Endodermal cell (in vitro differentiated cells): ENCODE data around the gene NBPF14. TPM values are rescaled to one million over a fixed set of nuclear protein-coding genes. Genes with fewer than 3 reads are reported as not detected.
"Not testable (repeated sequence)": the region's sequence is repeated elsewhere in the genome, so short reads cannot be mapped to it uniquely, and the experiment has no call there.

Source experiments
- DNase-seq: peaks from one replicate; pipeline ENCODE4 v3.0.0-alpha.2; 2017
- H3K27ac ChIP-seq: 2 replicates; pipeline ENCODE4 v1.5.1; 2013; ENCODE audit warnings: mild to moderate bottlenecking, low read depth, low read length, moderate library complexity
- H3K27me3 ChIP-seq: 2 replicates; pipeline ENCODE4 v1.6.1; 2013; ENCODE audit warnings: mild to moderate bottlenecking, low read length, moderate library complexity; ENCODE audit not compliant: insufficient read depth, control insufficient read depth, poor library complexity, severe bottlenecking
- H3K36me3 ChIP-seq: 2 replicates; pipeline ENCODE4 v1.7.0; 2013; ENCODE audit warnings: mild to moderate bottlenecking, low read length, moderate library complexity; ENCODE audit not compliant: control insufficient read depth, insufficient read depth
- H3K4me1 ChIP-seq: one replicate; pipeline ENCODE4 v1.7.0; 2013; ENCODE audit warnings: low read length; ENCODE audit not compliant: control insufficient read depth, insufficient read depth
- H3K4me3 ChIP-seq: 2 replicates; pipeline ENCODE4 v1.5.1; 2013; ENCODE audit warnings: mild to moderate bottlenecking, low read length, moderate library complexity
- H3K9ac ChIP-seq: 2 replicates; pipeline ENCODE4 v1.6.1; 2013; ENCODE audit warnings: mild to moderate bottlenecking, low read length, moderate library complexity; ENCODE audit not compliant: poor library complexity, severe bottlenecking; ENCODE audit errors: extremely low read depth
- H3K9me3 ChIP-seq: 2 replicates; pipeline ENCODE4 v1.6.1; 2013; ENCODE audit warnings: mild to moderate bottlenecking, low read length, moderate library complexity; ENCODE audit not compliant: control insufficient read depth
- H3K27ac Mint-ChIP-seq: 2 replicates; pipeline ENCODE4 v1.8.0; 2020; ENCODE audit warnings: mixed read lengths
- H3K27me3 Mint-ChIP-seq: 2 replicates; pipeline ENCODE4 v1.8.0; 2021; ENCODE audit warnings: mild to moderate bottlenecking, mixed read lengths; ENCODE audit not compliant: insufficient read depth
- H3K36me3 Mint-ChIP-seq: 2 replicates; pipeline ENCODE4 v1.8.0; 2020; ENCODE audit warnings: low read depth, mixed read lengths
- H3K4me1 Mint-ChIP-seq: 2 replicates; pipeline ENCODE4 v1.8.0; 2020; ENCODE audit warnings: mixed read lengths
- H3K4me3 Mint-ChIP-seq: 2 replicates; pipeline ENCODE4 v1.8.0; 2020; ENCODE audit warnings: mild to moderate bottlenecking, moderate library complexity, mixed read lengths
- H3K9me3 Mint-ChIP-seq: 2 replicates; pipeline ENCODE4 v1.8.0; 2020; ENCODE audit warnings: mild to moderate bottlenecking, mixed read lengths
- WGBS, 2 experiments: methylation state at CpG; one replicate each; pipeline versions ENCODE4 v1.1.5 to v1.1.7; 2013; ENCODE audit warnings: missing lambda C conversion rate in 2 of 2, mixed read lengths in 1 of 2; ENCODE audit not compliant: insufficient coverage in 1 of 2, insufficient read length in 1 of 2; 5-methylcytosine and 5-hydroxymethylcytosine counted together
- total RNA-seq, 2 donors: library from RNA; stranded (reverse); fragmentation: NEBNext Ultra II Directional in 1 of 2; extraction: Animal tissue kit (Norgen Biotek cat#: 25700) in 1 of 2; gene quantifications; 2 replicates in 1 of 2; 3 replicates in 1 of 2; pipeline ENCODE4 v1.2.1, GENCODE V29; 2021

The NBPF14 gene
- total RNA-seq, 2 donors from 2014 or later = 13.4 to 27.0 TPM

DNA sequence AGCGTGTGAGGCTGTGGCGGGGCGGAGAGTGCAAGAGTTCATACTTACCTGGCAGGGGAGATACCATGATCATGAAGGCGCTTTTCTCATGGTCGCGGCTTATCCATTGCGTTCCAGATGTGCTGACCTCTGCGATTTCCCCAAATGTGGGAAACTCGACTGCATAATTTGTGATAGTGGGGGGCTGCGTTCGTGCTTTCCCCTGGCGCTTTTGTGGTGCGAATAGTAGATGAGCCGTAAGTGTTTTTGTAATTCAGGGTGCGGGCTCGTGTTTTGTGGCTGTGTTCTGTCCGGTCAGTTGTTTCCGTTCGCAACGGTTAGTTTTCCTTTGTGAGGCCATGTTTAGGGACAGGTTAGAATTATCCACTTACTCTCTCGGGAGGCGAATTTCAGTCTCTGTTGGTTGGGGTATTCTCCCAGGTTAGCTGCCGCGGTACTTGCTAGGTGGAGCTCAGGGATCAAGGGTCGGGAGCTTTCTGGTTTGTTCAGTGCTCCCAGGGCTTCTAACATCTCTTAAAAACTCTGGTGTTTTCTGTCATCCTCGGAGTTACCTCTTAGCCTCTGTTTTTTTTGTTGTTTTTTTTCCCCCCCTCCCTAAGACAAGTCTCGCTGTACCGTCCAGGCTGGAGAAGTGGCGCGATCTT is 73.1 kb downstream of the NBPF14 start:
- not testable (repeated sequence) for H3K27me3 Mint-ChIP-seq, H3K36me3 ChIP-seq, H3K4me1 ChIP-seq, H3K9me3 Mint-ChIP-seq, H3K36me3 Mint-ChIP-seq, H3K27me3 ChIP-seq, H3K4me1 Mint-ChIP-seq, H3K4me3 ChIP-seq, H3K9me3 ChIP-seq, H3K9ac ChIP-seq
- peak overlapping the region; percentile 30 for H3K27ac ChIP-seq
- peak overlapping the region; percentile 49 for H3K4me3 Mint-ChIP-seq
- WGBS, 2 experiments = 0 to 1% methylated on average over 7 to 23 of the region's 30 CpGs
- DNase-seq = peak; percentile 97
- H3K27ac Mint-ChIP-seq = peak overlapping the region; percentile 99

DNA sequence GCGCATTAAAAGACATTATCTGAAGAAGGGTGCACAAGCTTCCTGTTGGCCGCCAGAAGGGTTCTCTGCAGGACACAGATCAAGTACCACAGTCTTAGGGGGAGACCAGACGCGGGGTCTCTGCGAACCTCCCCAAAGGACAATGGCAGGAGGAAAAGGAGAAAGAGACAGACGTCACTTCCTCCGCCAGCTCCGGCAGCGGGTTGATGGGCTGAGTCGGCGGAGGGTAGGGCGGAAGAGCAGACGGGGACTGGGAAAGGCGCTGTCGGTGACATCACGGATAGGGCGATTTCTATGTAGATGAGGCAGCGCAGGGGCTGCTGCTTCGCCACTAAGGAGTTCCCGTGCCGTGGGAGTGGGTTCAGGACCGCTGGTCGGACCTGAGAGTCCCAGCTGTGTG is 73.7 kb downstream of the NBPF14 start:
- not testable (repeated sequence) for H3K27me3 Mint-ChIP-seq, H3K4me3 ChIP-seq, H3K9me3 Mint-ChIP-seq, H3K36me3 ChIP-seq, H3K36me3 Mint-ChIP-seq, H3K4me1 ChIP-seq, H3K4me1 Mint-ChIP-seq, H3K9me3 ChIP-seq, H3K27me3 ChIP-seq, H3K9ac ChIP-seq, H3K27ac ChIP-seq
- WGBS, 2 experiments = 6% methylated on average over 12 of the region's 23 CpGs; no CpG with 5 or more reads in 1 of the 2 experiments
- peak; percentile 92 for DNase-seq
- H3K4me3 Mint-ChIP-seq = peak overlapping the region; percentile 49
- peak overlapping the region; percentile 99 for H3K27ac Mint-ChIP-seq

DNA sequence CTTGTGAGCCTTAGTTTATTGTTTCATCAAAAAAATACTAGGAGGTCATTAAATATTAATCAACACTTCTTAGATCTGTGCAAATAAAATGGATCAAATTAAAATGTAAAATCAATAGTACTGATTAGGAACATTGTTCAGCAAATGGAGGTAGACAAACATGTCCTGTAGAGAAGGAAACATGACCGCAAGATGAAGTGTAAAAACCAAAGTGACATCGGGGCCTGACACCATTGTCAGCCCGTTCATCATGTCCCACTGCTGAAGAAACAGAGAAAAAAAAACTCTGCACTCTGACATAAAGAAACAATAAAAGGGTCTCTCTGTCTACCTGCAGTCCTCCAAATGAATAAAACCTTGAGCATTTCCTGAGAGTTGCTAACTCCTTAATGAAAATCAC is 81.5 kb downstream of the NBPF14 start:
- H3K4me3 ChIP-seq, DNase-seq, H3K4me1 Mint-ChIP-seq, H3K9ac ChIP-seq, H3K27ac Mint-ChIP-seq, H3K27ac ChIP-seq, H3K27me3 Mint-ChIP-seq, H3K9me3 ChIP-seq, H3K4me3 Mint-ChIP-seq, H3K36me3 Mint-ChIP-seq, H3K27me3 ChIP-seq, H3K36me3 ChIP-seq, H3K4me1 ChIP-seq, H3K9me3 Mint-ChIP-seq: not testable (repeated sequence)
- no CpG with 5 or more reads among the region's 3 CpGs for WGBS, 2 experiments

DNA sequence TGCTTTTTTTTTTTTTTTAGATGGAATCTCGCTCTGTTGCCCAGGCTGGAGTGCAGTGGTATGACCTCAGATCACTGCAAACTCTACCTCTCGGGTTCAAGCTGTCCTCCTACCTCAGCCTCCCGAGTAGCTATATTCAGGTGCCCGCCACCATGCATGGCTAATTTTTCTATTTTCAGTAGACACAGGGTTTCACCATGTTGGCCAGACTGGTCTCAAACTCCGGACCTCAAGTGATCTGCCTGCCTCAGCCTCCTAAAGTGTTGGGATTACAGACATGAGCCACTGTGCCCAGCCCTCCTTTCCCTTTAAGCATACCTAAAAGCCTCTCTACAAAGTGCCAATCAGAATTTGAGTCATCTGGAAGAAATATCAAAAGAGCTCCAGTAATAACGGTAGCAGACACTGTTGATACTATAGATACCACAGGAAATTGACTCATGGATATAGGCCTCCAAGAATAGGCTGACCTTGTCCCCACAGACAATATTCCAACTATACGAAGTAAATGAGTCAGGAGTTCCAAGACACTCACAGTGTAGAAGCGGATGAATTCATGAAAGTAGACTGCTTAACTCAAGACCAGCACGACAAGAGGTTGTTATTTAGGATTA is 83.1 kb downstream of the NBPF14 start:
- H3K27ac ChIP-seq, H3K27ac Mint-ChIP-seq: not testable (repeated sequence)
- WGBS, 2 experiments = 83% methylated on average over 1 of the region's 9 CpGs; no CpG with 5 or more reads in 1 of the 2 experiments

DNA sequence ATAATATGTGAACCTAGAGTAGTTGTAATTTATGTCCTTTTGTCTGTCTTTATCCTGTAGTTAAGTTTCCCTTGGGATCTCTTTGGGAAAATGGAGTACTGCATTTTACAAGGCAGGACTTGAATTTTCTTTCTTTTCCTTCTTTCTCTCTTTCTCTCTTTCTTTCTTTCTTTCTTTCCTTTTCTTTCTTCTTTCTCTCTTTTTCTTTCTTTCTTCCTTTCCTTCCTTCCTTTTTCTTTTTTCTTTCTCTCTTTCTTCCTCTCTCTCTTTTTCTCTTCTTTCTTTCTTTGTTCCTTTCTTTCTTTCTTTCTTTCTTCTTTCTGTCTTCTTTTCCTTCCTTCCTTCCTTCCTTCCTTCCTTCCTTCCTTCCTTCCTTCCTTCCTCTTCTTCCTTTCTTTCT is 101.9 kb downstream of the NBPF14 start:
- not testable (repeated sequence) for H3K4me3 ChIP-seq, H3K36me3 ChIP-seq, H3K4me1 ChIP-seq, H3K9me3 ChIP-seq, H3K36me3 Mint-ChIP-seq, H3K27ac ChIP-seq, DNase-seq, H3K27me3 Mint-ChIP-seq, H3K4me1 Mint-ChIP-seq, H3K4me3 Mint-ChIP-seq, H3K9ac ChIP-seq, H3K27me3 ChIP-seq, H3K27ac Mint-ChIP-seq, H3K9me3 Mint-ChIP-seq

More for the DNA sequence above, 83.1 kb downstream of the NBPF14 start:
- not testable (repeated sequence) for H3K36me3 Mint-ChIP-seq, DNase-seq, H3K4me3 Mint-ChIP-seq, H3K9ac ChIP-seq, H3K27me3 Mint-ChIP-seq, H3K4me1 Mint-ChIP-seq, H3K27me3 ChIP-seq, H3K9me3 ChIP-seq, H3K9me3 Mint-ChIP-seq, H3K4me1 ChIP-seq, H3K36me3 ChIP-seq, H3K4me3 ChIP-seq

DNA sequence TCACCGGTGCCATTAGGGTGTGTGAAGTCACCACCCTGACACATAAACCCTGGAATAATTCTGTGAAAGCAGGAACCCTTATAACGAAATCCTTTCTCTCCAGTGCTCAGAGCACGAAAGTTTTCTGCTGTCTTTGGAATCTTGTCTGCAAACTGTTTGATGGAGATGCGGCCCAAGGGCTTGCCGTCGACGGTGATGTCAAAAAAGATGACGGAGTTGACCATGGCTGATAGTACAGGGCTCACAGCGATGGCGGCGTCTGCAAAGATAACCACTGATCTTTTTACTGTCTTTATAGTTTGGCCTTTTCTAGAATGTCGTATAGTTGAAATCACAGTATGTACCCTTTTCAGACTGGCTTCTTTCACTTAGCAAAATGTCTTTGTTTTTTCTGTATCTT is 112.8 kb downstream of the NBPF14 start, which contains the start of gene PPIAL4G:
PPIAL4G (minus strand) TSS at position 274 of the 400 bp plus-strand sequence; CDS start at position 224, 50 bp downstream.
- not testable (repeated sequence) for H3K27ac ChIP-seq, H3K4me3 Mint-ChIP-seq, H3K27me3 ChIP-seq, H3K9me3 Mint-ChIP-seq, H3K9ac ChIP-seq, H3K4me3 ChIP-seq, H3K27ac Mint-ChIP-seq, H3K9me3 ChIP-seq, H3K4me1 Mint-ChIP-seq, H3K36me3 Mint-ChIP-seq, H3K36me3 ChIP-seq, H3K27me3 Mint-ChIP-seq, H3K4me1 ChIP-seq
- 95 to 100% methylated on average over 1 to 11 of the region's 12 CpGs for WGBS, 2 experiments
- DNase-seq = peak; percentile 5
